HTERT RPE-1 (cell line): ENCODE data around the gene DAB2IP.

Experiments used
- in situ Hi-C: fragments of 300-500 bp; cut with MboI; formaldehyde crosslinking; loops from 4 replicates; pipeline ENCODE4 v1.14.3; 2020; ENCODE audit warnings: low sequenced_read_pairs

DAB2IP gene

GRCh38 chr9:121698627-121699570, 47.5 kb downstream of the DAB2IP start:
- in situ Hi-C loops = loop anchor here (25.0 kb wide), 1 partner anchor 288 kb away; no protein-coding TSS in a partner anchor

- in situ Hi-C loops = loop anchor here (25.0 kb wide), 1 partner anchor 288 kb away; no protein-coding TSS in a partner anchor
Measured at GRCh38 chr9:121699571-121700164, 48.2 kb downstream of the DAB2IP start.

GRCh38 chr9:121700165-121700831, 48.9 kb downstream of the DAB2IP start:
- in situ Hi-C loops = no loop called here

- in situ Hi-C loops = no loop called here
Measured at GRCh38 chr9:121700832-121701419, 49.5 kb downstream of the DAB2IP start.

GRCh38 chr9:121701736-121702261, 50.4 kb downstream of the DAB2IP start:
- in situ Hi-C loops = no loop called here

- in situ Hi-C loops = no loop called here
Measured at GRCh38 chr9:121703014-121703734, 51.7 kb downstream of the DAB2IP start.

- in situ Hi-C loops = no loop called here
Measured at GRCh38 chr9:121704281-121704680, 52.8 kb downstream of the DAB2IP start.

- in situ Hi-C loops = no loop called here
Measured at GRCh38 chr9:121706149-121706750, 54.8 kb downstream of the DAB2IP start.

- in situ Hi-C loops = no loop called here
Measured at GRCh38 chr9:121707477-121708424, 56.3 kb downstream of the DAB2IP start.

- in situ Hi-C loops = no loop called here
Measured at GRCh38 chr9:121708768-121709488, 57.5 kb downstream of the DAB2IP start.

- in situ Hi-C loops = no loop called here
Measured at GRCh38 chr9:121709798-121710197, 58.4 kb downstream of the DAB2IP start.

GRCh38 chr9:121711281-121711680, 59.8 kb downstream of the DAB2IP start:
- in situ Hi-C loops = no loop called here

GRCh38 chr9:121711797-121712196, 60.4 kb downstream of the DAB2IP start:
- in situ Hi-C loops = no loop called here

GRCh38 chr9:121713400-121714070, 62.1 kb downstream of the DAB2IP start:
- in situ Hi-C loops = no loop called here

- in situ Hi-C loops = no loop called here
Measured at GRCh38 chr9:121714075-121714705, 62.8 kb downstream of the DAB2IP start.

- in situ Hi-C loops = no loop called here
Measured at GRCh38 chr9:121714873-121715272, 63.4 kb downstream of the DAB2IP start.
